PFSK-1 (cell line): ENCODE measurements around the gene ZBTB16.

Experiments
- FOXP2 ChIP-seq: optimal IDR thresholded peaks from 2 replicates; pipeline ENCODE3; 2011; ENCODE audit warnings: borderline replicate concordance, control low read depth, inconsistent platforms; ENCODE audit not compliant: insufficient read depth; ENCODE audit errors: extremely low read length, extremely low read depth
- POLR2AphosphoS5 ChIP-seq: IDR thresholded peaks from 2 replicates; pipeline ENCODE4 v1.6.1; 2012; ENCODE audit warnings: low read depth, mild to moderate bottlenecking, control low read depth, low read length, moderate library complexity
- SIN3A ChIP-seq: IDR thresholded peaks from 2 replicates; pipeline ENCODE4 v1.6.1; 2012; ENCODE audit warnings: mild to moderate bottlenecking, low read length, moderate library complexity, borderline replicate concordance; ENCODE audit not compliant: insufficient read depth
- TAF1 ChIP-seq: IDR thresholded peaks from 2 replicates; pipeline ENCODE4 v1.6.1; 2012; ENCODE audit warnings: low read length, control low read depth, borderline replicate concordance; ENCODE audit not compliant: insufficient read depth
- TF ChIP-seq, protein P1 (sequence below), 2 experiments: IDR thresholded peaks; 2 replicates each; pipeline versions ENCODE4 v1.6.1 to v1.8.0; 2011 to 2012; ENCODE audit warnings: low read depth in 2 of 2, low read length in 2 of 2, control low read depth in 1 of 2, inconsistent platforms in 1 of 2, mild to moderate bottlenecking in 1 of 2, moderate library complexity in 1 of 2; ENCODE audit not compliant: insufficient read depth in 1 of 2

Gene ZBTB16

DNA sequence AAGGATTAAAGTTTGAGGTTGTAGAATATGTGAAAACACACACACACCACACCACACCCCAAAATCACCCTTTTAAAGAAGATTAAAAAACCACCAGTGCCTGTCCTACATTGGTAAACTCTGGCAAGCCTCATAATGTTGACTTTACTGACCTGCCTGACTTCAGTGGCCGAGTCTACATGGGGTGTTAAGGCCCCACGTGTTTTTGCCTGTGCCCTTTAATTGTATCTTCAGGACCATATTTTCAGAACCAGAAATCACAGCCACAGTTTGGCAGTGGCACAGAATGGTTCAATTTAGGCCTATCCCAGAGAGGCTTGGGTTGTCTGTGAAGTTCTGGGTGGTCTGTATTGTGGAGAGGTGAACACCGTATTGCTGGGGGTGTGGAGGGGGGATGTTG lies 33.4 kb downstream of the ZBTB16 start:
- no peak for TF ChIP-seq FOXP2
- TF ChIP-seq, protein P1, sequence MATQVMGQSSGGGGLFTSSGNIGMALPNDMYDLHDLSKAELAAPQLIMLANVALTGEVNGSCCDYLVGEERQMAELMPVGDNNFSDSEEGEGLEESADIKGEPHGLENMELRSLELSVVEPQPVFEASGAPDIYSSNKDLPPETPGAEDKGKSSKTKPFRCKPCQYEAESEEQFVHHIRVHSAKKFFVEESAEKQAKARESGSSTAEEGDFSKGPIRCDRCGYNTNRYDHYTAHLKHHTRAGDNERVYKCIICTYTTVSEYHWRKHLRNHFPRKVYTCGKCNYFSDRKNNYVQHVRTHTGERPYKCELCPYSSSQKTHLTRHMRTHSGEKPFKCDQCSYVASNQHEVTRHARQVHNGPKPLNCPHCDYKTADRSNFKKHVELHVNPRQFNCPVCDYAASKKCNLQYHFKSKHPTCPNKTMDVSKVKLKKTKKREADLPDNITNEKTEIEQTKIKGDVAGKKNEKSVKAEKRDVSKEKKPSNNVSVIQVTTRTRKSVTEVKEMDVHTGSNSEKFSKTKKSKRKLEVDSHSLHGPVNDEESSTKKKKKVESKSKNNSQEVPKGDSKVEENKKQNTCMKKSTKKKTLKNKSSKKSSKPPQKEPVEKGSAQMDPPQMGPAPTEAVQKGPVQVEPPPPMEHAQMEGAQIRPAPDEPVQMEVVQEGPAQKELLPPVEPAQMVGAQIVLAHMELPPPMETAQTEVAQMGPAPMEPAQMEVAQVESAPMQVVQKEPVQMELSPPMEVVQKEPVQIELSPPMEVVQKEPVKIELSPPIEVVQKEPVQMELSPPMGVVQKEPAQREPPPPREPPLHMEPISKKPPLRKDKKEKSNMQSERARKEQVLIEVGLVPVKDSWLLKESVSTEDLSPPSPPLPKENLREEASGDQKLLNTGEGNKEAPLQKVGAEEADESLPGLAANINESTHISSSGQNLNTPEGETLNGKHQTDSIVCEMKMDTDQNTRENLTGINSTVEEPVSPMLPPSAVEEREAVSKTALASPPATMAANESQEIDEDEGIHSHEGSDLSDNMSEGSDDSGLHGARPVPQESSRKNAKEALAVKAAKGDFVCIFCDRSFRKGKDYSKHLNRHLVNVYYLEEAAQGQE (IDR thresholded peaks at IDR 0.05; ENCODE audit: insufficient read depth in 1 of 2, low read depth in 2 of 2, low read length in 2 of 2) = no peak

DNA sequence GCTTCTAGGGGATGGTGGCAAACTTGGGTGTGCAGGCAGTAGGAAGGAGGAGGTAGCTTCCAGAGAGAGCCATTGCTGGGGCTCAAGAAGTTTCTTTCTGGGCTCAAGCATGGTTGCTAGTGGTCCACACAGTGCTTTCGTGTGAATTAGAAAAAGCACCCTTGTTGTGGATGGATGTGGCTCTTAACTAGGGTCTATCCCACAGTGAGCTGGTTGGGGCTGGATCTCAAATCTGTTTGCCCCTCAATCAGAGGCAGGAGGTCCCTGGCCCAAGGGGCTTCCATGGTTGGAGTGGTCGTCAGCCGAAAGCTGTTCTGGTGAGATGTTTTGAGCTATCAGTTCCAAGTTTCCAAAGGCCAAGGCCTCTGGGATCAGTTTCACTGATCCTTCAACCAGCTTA lies 35.0 kb downstream of the ZBTB16 start:
- no peak for TF ChIP-seq SIN3A
- TF ChIP-seq TAF1 = no peak
- no peak for TF ChIP-seq FOXP2
- TF ChIP-seq POLR2AphosphoS5 = no peak
- TF ChIP-seq, protein P1 (IDR thresholded peaks at IDR 0.05; ENCODE audit: insufficient read depth in 1 of 2, low read depth in 2 of 2, low read length in 2 of 2) = no peak

DNA sequence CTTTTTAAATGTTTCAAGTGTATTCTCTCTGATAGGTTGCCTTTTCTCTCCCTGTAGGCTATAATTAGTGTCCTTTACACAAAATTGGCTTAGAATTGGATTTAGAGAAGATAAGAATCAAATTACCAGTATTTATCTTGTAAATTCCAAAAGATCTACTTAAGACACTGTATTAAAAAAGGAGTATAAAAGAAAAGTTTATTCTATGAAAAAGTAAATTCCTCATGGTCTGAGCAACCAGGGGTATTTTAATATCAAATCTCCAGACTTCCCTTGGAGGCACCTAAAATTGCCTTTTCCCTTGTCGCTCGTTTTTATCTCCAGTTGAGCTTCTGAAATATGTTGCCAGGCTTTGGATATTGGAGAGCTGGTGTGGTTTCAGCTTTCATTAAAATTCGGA lies 36.4 kb downstream of the ZBTB16 start:
- TF ChIP-seq SIN3A = no peak

GRCh38 chr11:114097832-114098231 lies 38.3 kb downstream of the ZBTB16 start:
- no peak for TF ChIP-seq TAF1
- no peak for TF ChIP-seq POLR2AphosphoS5
- TF ChIP-seq, protein P1 (IDR thresholded peaks at IDR 0.05; ENCODE audit: insufficient read depth in 1 of 2, low read depth in 2 of 2, low read length in 2 of 2) = no peak
- TF ChIP-seq SIN3A = no peak
- no peak for TF ChIP-seq FOXP2

GRCh38 chr11:114098927-114099326 lies 39.4 kb downstream of the ZBTB16 start:
- no peak for TF ChIP-seq TAF1

- TF ChIP-seq SIN3A = no peak
- no peak for TF ChIP-seq FOXP2
- no peak for TF ChIP-seq POLR2AphosphoS5
- no peak for TF ChIP-seq TAF1
- TF ChIP-seq, protein P1 (IDR thresholded peaks at IDR 0.05; ENCODE audit: insufficient read depth in 1 of 2, low read depth in 2 of 2, low read length in 2 of 2) = no peak
These were observed 40.1 kb downstream of the ZBTB16 start for GRCh38 chr11:114099392-114100178.
